ENCODE measurements around the gene INPP4A.

Gene INPP4A

GRCh38 chr2:98583276-98583675 is 138.6 kb downstream of the INPP4A start:
- no peaks in the 10 kb centered on the region for H3K27me3 ChIP-seq (ENCODE audit: insufficient read depth, poor library complexity, severe bottlenecking)
- DNase-seq (ENCODE audit: low read depth in 1 of 2, low spot score in 1 of 2) = no peak
- no peak overlapping the region for H3K27ac ChIP-seq (replicated peaks)
- TF ChIP-seq REST (IDR thresholded peaks at IDR 0.05; ENCODE audit: insufficient replicate concordance, low read depth) = no peak
- no peak for TF ChIP-seq CTCF (IDR thresholded peaks at IDR 0.05; ENCODE audit: insufficient read depth, low read length)
- TF ChIP-seq SPI1 (IDR thresholded peaks at IDR 0.05; ENCODE audit: borderline replicate concordance, low read depth) = no peak
- TF ChIP-seq GABPA (IDR thresholded peaks at IDR 0.05; ENCODE audit: low read depth) = no peak
- no peak for TF ChIP-seq POLR2AphosphoS5 (IDR thresholded peaks at IDR 0.05; ENCODE audit: low read depth)
- H3K4me3 ChIP-seq (replicated peaks; ENCODE audit: insufficient read depth, low read length) = no peak overlapping the region

GRCh38 chr2:98583816-98584618 is 139.4 kb downstream of the INPP4A start:
- H3K27ac ChIP-seq (replicated peaks) = no peak overlapping the region
- no peaks in the 10 kb centered on the region for H3K27me3 ChIP-seq (ENCODE audit: insufficient read depth, poor library complexity, severe bottlenecking)
- no peak overlapping the region for H3K4me3 ChIP-seq (replicated peaks; ENCODE audit: insufficient read depth, low read length)
- no peak for DNase-seq (ENCODE audit: low read depth in 1 of 2, low spot score in 1 of 2)
- TF ChIP-seq REST (IDR thresholded peaks at IDR 0.05; ENCODE audit: insufficient replicate concordance, low read depth) = no peak
- no peak for TF ChIP-seq POLR2AphosphoS5 (IDR thresholded peaks at IDR 0.05; ENCODE audit: low read depth)
- TF ChIP-seq CTCF (IDR thresholded peaks at IDR 0.05; ENCODE audit: insufficient read depth, low read length) = no peak
- no peak for TF ChIP-seq GABPA (IDR thresholded peaks at IDR 0.05; ENCODE audit: low read depth)

- Histone ChIP-seq H3K27ac (replicated peaks) (no peak overlapping the region), H3K4me3 (replicated peaks; ENCODE audit: insufficient read depth, low read length) (no peak overlapping the region), H3K27me3 (ENCODE audit: insufficient read depth, poor library complexity, severe bottlenecking) (no peaks in the 10 kb centered on the region)
- DNase-seq (ENCODE audit: low read depth in 1 of 2, low spot score in 1 of 2) = no peak
- TF ChIP-seq REST (IDR thresholded peaks at IDR 0.05; ENCODE audit: insufficient replicate concordance, low read depth) (no peak), CTCF (IDR thresholded peaks at IDR 0.05; ENCODE audit: insufficient read depth, low read length) (no peak), SPI1 (IDR thresholded peaks at IDR 0.05; ENCODE audit: borderline replicate concordance, low read depth) (no peak), GABPA (IDR thresholded peaks at IDR 0.05; ENCODE audit: low read depth) (no peak), POLR2AphosphoS5 (IDR thresholded peaks at IDR 0.05; ENCODE audit: low read depth) (no peak)
These were observed 140.7 kb downstream of the INPP4A start for GRCh38 chr2:98585386-98585785.

All from HL-60 (cell line).